Trophoblast cell (in vitro differentiated cells and primary cell): ENCODE results near the gene TFF3.

Source experiments
- DNase-seq, 2 donors: peaks; one replicate each; pipeline ENCODE4 v3.0.0-alpha.2; 2016
- H2AFZ ChIP-seq: 2 replicates; pipeline ENCODE4 v1.6.1; 2013; ENCODE audit warnings: low read length, moderate library complexity, mild to moderate bottlenecking; ENCODE audit not compliant: insufficient read depth, poor library complexity
- H2AK5ac ChIP-seq: 2 replicates; pipeline ENCODE4 v1.6.1; 2013; ENCODE audit warnings: mild to moderate bottlenecking, low read length
- H2BK120ac ChIP-seq: 2 replicates; pipeline ENCODE4 v1.6.1; 2013; ENCODE audit warnings: low read length, mild to moderate bottlenecking, moderate library complexity; ENCODE audit not compliant: insufficient read depth, poor library complexity
- H2BK12ac ChIP-seq: 2 replicates; pipeline ENCODE4 v1.6.1; 2013; ENCODE audit warnings: mild to moderate bottlenecking, low read length, moderate library complexity
- H2BK5ac ChIP-seq: 2 replicates; pipeline ENCODE4 v1.6.1; 2013; ENCODE audit warnings: low read length, low read depth, moderate library complexity, mild to moderate bottlenecking; ENCODE audit not compliant: poor library complexity
- H3K14ac ChIP-seq: 2 replicates; pipeline ENCODE4 v1.6.1; 2013; ENCODE audit warnings: mild to moderate bottlenecking, low read length
- H3K18ac ChIP-seq: 2 replicates; pipeline ENCODE4 v1.6.1; 2013; ENCODE audit warnings: mild to moderate bottlenecking, low read length
- H3K23ac ChIP-seq: 2 replicates; pipeline ENCODE4 v1.6.1; 2013; ENCODE audit warnings: low read length
- H3K27ac ChIP-seq: 2 replicates; pipeline ENCODE4 v1.5.1; 2013; ENCODE audit warnings: low read depth, mild to moderate bottlenecking, inconsistent platforms, low read length, moderate library complexity
- H3K27me3 ChIP-seq: 2 replicates; pipeline ENCODE4 v1.6.1; 2013; ENCODE audit warnings: inconsistent platforms, mild to moderate bottlenecking, low read length, moderate library complexity; ENCODE audit not compliant: insufficient read depth
- H3K36me3 ChIP-seq, 2 experiments: 1 replicate in 1 of 2; 2 replicates in 1 of 2; pipeline ENCODE4 v1.6.1; 2013; ENCODE audit warnings: low read length in 2 of 2, mild to moderate bottlenecking in 2 of 2, moderate library complexity in 1 of 2; ENCODE audit not compliant: insufficient read depth in 2 of 2, control insufficient read depth in 1 of 2
- H3K4ac ChIP-seq: 2 replicates; pipeline ENCODE4 v1.6.1; 2013; ENCODE audit warnings: low read depth, mild to moderate bottlenecking, low read length, moderate library complexity
- H3K4me1 ChIP-seq, 2 experiments: 1 replicate in 1 of 2; 2 replicates in 1 of 2; pipeline ENCODE4 v1.6.1; 2013; ENCODE audit warnings: low read length in 2 of 2, mild to moderate bottlenecking in 2 of 2, moderate library complexity in 1 of 2; ENCODE audit not compliant: insufficient read depth in 2 of 2, control insufficient read depth in 1 of 2
- H3K4me2 ChIP-seq: 2 replicates; pipeline ENCODE4 v1.6.1; 2013; ENCODE audit warnings: inconsistent platforms, mild to moderate bottlenecking, low read length, moderate library complexity
- H3K4me3 ChIP-seq: 2 replicates; pipeline ENCODE4 v1.5.1; 2013; ENCODE audit warnings: mild to moderate bottlenecking, low read depth, low read length, inconsistent platforms
- H3K79me1 ChIP-seq: one replicate; pipeline ENCODE4 v1.6.1; 2013; ENCODE audit warnings: low read length
- H3K79me2 ChIP-seq: 2 replicates; pipeline ENCODE4 v1.6.1; 2013; ENCODE audit warnings: low read length, mild to moderate bottlenecking; ENCODE audit not compliant: control insufficient read depth, insufficient read depth, poor library complexity
- H3K9ac ChIP-seq: 2 replicates; pipeline ENCODE4 v1.6.1; 2013; ENCODE audit warnings: mild to moderate bottlenecking, low read length
- H3K9me3 ChIP-seq: 2 replicates; pipeline ENCODE4 v1.6.1; 2013; ENCODE audit warnings: low read depth, mild to moderate bottlenecking, control low read depth, inconsistent platforms, low read length; ENCODE audit not compliant: insufficient read depth
- H4K12ac ChIP-seq: 2 replicates; pipeline ENCODE4 v1.6.1; 2013; ENCODE audit warnings: low read depth, mild to moderate bottlenecking, low read length, moderate library complexity
- H4K8ac ChIP-seq: 2 replicates; pipeline ENCODE4 v1.6.1; 2013; ENCODE audit warnings: low read depth, mild to moderate bottlenecking, low read length, moderate library complexity
- H4K91ac ChIP-seq: one replicate; pipeline ENCODE4 v1.6.1; 2013; ENCODE audit warnings: low read depth, mild to moderate bottlenecking, low read length, moderate library complexity
- WGBS: extraction: QIAGEN DNeasy Blood & Tissue Kit; methylation state at CpG from one replicate; pipeline ENCODE4 v1.1.7; 2013; ENCODE audit warnings: missing lambda C conversion rate; ENCODE audit not compliant: insufficient read length, insufficient coverage; ENCODE audit errors: extremely low coverage; 5-methylcytosine and 5-hydroxymethylcytosine counted together

The TFF3 gene

DNA sequence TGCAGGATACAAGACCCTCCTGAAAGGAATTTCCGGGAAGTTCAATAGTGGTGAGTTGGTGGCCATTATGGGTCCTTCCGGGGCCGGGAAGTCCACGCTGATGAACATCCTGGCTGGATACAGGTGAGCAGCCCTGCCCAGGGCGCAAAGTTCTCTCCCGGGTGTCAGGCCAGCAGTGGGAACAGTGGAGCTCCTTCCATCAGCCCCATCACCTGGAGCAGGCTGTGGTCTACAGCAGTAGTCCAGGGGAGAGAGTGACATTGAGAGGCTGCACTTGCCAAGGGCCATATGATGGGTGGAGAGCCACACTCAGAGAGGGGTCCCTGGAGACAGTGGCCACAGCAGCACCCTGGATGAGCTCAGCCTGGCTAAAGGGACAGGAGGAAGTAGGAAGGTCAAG lies 44.1 kb downstream of the TFF3 start:
- no peaks in the 10 kb centered on the region for H3K79me2 ChIP-seq
- H3K36me3 ChIP-seq: no peaks in the 10 kb centered on the region
- H3K14ac ChIP-seq: no peak overlapping the region
- H3K27ac ChIP-seq: no peak overlapping the region
- H3K23ac ChIP-seq: no peak overlapping the region
- WGBS: no CpG with 5 or more reads among the region's 6 CpGs
- no peak overlapping the region for H2AK5ac ChIP-seq
- no peak overlapping the region for H2BK5ac ChIP-seq
- peaks cover 4% of the 10 kb centered on the region for H3K9me3 ChIP-seq
- H3K79me1 ChIP-seq: no peaks in the 10 kb centered on the region
- H3K18ac ChIP-seq: no peak overlapping the region
- no peak overlapping the region for H2BK120ac ChIP-seq
- DNase-seq: no peak
- H3K4me2 ChIP-seq: no peak overlapping the region
- H4K12ac ChIP-seq: no peak overlapping the region
- no peak overlapping the region for H3K9ac ChIP-seq
- H3K4me3 ChIP-seq: no peak overlapping the region
- no peak overlapping the region for H2BK12ac ChIP-seq
- no peaks in the 10 kb centered on the region for H3K27me3 ChIP-seq
- H4K91ac ChIP-seq: no peak overlapping the region
- no peak overlapping the region for H4K8ac ChIP-seq
- H3K4me1 ChIP-seq: no peaks in the 10 kb centered on the region
- H2AFZ ChIP-seq: no peak overlapping the region
- H3K4ac ChIP-seq: no peak overlapping the region

DNA sequence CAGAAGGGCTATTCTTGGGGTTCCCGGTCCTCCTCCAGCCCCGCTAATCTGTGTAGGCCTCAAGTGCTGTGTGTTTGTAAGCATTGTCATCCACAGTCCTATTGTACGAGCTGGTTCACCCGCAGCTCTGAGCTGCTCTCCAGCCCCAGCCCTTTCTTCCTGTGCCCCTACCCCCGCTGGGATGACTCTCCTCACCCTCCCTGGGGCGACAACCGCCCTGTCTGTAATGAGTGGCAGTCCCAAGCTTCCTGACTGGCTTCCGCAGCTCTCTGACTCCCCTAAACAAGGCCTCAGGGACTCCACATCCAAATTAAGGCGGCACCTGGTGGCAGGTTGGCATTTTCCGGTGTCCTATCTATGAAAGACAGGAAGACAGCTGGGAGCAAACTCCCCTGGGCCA lies 45.8 kb downstream of the TFF3 start:
- Histone ChIP-seq H4K91ac (no peak overlapping the region), H3K9me3 (peaks cover 4% of the 10 kb centered on the region), H3K79me1 (no peaks in the 10 kb centered on the region), H2BK5ac (no peak overlapping the region), H4K8ac (no peak overlapping the region), H3K18ac (no peak overlapping the region), H3K27me3 (no peaks in the 10 kb centered on the region), H3K4me1 (no peaks in the 10 kb centered on the region), H3K9ac (no peak overlapping the region), H3K27ac (no peak overlapping the region), H2AFZ (no peak overlapping the region), H4K12ac (no peak overlapping the region), H3K4me2 (no peak overlapping the region), H3K23ac (no peak overlapping the region), H3K36me3 (no peaks in the 10 kb centered on the region), H3K79me2 (no peaks in the 10 kb centered on the region), H2BK120ac (no peak overlapping the region), H2AK5ac (no peak overlapping the region), H2BK12ac (no peak overlapping the region), H3K4me3 (no peak overlapping the region), H3K14ac (no peak overlapping the region), H3K4ac (no peak overlapping the region)
- WGBS: no CpG with 5 or more reads among the region's 10 CpGs
- DNase-seq: peak in 1 of 2 donors; percentile 52

DNA sequence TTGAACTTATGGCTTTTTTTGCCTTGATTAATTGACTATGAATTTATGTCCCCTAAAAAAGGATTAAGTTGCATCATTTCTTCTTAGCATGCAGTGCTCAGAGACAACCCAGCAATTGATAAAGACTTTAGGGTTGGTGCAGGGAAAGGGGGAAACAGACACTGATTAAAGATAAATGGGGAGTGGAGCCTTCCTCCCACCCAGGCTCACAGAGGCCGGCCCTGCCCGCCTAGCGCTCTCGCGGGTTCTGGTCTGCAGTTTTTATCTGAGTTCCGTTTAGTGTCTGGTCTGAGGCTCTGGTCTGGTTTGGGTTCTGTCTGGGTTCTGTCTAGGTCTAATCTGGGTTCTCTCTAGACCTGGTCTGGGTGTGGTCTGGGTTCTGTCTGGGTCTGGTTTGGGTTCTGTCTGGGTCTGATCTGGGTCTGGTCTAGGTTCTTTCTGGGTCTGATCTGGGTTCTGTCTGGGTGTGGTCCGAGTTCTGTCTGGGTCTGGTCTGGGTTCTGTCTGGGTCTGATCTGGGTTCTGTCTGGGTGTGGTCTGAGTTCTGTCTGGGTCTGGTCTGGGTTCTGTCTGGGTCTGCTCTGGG lies 48.1 kb downstream of the TFF3 start:
- Histone ChIP-seq H3K27ac (no peak overlapping the region), H3K4me2 (no peak overlapping the region), H2BK12ac (no peak overlapping the region), H3K18ac (no peak overlapping the region), H3K14ac (no peak overlapping the region), H2BK120ac (no peak overlapping the region), H3K9ac (no peak overlapping the region), H3K23ac (no peak overlapping the region), H2AFZ (no peak overlapping the region), H3K36me3 (no peaks in the 10 kb centered on the region), H4K12ac (no peak overlapping the region), H4K91ac (no peak overlapping the region), H3K79me1 (no peaks in the 10 kb centered on the region), H3K4me3 (no peak overlapping the region), H2BK5ac (no peak overlapping the region), H3K79me2 (no peaks in the 10 kb centered on the region), H3K4me1 (peaks cover 11% of the 10 kb centered on the region in 2 experiments), H3K4ac (no peak overlapping the region), H3K27me3 (no peaks in the 10 kb centered on the region), H2AK5ac (no peak overlapping the region), H3K9me3 (peaks cover 4% of the 10 kb centered on the region), H4K8ac (no peak overlapping the region)
- no peak for DNase-seq
- WGBS: no CpG with 5 or more reads among the region's 7 CpGs

DNA sequence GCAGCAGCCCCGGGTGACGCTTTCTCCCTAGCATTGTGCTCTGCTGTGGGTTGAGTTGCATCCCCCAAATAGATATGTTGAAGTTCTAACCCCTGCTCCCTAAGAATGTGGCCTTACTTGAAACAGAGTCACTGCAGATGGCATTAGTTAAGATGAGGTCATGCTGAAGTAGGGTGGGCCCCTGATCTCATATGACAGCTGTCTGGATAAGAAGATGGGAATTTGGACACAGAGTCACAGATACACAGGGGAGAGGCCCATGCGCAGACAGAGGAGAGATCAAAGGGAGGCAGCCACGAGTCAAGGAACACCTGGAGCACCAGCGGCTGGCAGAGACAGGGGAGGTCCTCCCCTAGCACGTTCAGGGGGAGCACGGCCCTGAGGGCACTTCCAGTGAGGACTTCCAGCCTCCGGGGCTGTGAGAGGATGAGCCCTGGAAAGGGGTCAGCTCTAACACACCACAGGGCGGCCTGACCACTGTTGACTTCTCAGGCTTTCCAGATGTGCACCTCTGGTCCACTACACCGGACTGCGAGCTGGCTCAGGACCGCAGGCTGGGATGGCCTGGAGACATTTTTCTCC lies 49.9 kb downstream of the TFF3 start:
- DNase-seq: no peak
- Histone ChIP-seq H3K4me3 (no peak overlapping the region), H3K79me2 (no peaks in the 10 kb centered on the region), H2AFZ (no peak overlapping the region), H2BK12ac (no peak overlapping the region), H2BK5ac (no peak overlapping the region), H3K27me3 (no peaks in the 10 kb centered on the region), H3K79me1 (no peaks in the 10 kb centered on the region), H3K9ac (no peak overlapping the region), H3K4me2 (no peak overlapping the region), H4K91ac (no peak overlapping the region), H3K23ac (no peak overlapping the region), H4K8ac (no peak overlapping the region), H3K4ac (no peak overlapping the region), H2AK5ac (no peak overlapping the region), H3K18ac (no peak overlapping the region), H2BK120ac (no peak overlapping the region), H3K4me1 (peaks cover 11% of the 10 kb centered on the region in 2 experiments), H3K36me3 (no peaks in the 10 kb centered on the region), H3K9me3 (peaks cover 2% of the 10 kb centered on the region), H3K27ac (no peak overlapping the region), H3K14ac (no peak overlapping the region), H4K12ac (no peak overlapping the region)
- WGBS: no CpG with 5 or more reads among the region's 12 CpGs
